ENCODE results near the gene R3HDM2. TPM values are rescaled to one million over a fixed set of nuclear protein-coding genes. Genes with fewer than 3 reads are reported as not detected.

The R3HDM2 gene
- total and polyA plus RNA-seq, 12 donors = 21.9 to 91.9 (median 43.2) TPM

DNA sequence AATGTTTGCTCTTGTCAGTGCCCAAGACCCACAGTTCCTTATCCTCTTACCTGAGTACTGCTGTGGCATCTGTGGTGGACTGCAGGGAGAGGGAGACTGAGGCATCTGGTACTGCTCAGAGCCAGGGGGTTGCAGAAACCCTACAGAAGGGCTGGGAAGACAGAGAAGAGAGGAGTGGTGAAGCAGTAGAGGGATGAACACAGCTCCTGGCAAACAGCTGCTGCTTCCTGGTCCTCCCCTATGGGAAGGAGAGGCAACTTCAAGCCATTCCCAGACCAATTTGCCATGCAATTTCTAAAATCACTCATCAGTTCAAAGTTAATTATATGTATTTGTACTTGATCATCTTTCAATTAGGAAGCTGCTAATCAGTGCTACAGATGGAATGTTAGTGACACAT lies 164.2 kb downstream of the R3HDM2 start:
- Histone ChIP-seq H3K4me3 (no peak overlapping the region), H3K9me3 (replicated peaks in 1 of 3) (no peaks in the 10 kb centered on the region), H3K27me3 (no peaks in the 10 kb centered on the region), H3K4me1 (replicated peaks in 1 of 2) (peaks cover 0 to 3% of the 10 kb centered on the region in 2 donors), H3K27ac (no peak overlapping the region), H3K36me3 (replicated peaks in 1 of 2) (peaks cover 0 to 53% of the 10 kb centered on the region in 2 donors)
- DNase-seq = no peak
- TF ChIP-seq, protein P1, sequence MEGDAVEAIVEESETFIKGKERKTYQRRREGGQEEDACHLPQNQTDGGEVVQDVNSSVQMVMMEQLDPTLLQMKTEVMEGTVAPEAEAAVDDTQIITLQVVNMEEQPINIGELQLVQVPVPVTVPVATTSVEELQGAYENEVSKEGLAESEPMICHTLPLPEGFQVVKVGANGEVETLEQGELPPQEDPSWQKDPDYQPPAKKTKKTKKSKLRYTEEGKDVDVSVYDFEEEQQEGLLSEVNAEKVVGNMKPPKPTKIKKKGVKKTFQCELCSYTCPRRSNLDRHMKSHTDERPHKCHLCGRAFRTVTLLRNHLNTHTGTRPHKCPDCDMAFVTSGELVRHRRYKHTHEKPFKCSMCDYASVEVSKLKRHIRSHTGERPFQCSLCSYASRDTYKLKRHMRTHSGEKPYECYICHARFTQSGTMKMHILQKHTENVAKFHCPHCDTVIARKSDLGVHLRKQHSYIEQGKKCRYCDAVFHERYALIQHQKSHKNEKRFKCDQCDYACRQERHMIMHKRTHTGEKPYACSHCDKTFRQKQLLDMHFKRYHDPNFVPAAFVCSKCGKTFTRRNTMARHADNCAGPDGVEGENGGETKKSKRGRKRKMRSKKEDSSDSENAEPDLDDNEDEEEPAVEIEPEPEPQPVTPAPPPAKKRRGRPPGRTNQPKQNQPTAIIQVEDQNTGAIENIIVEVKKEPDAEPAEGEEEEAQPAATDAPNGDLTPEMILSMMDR (IDR thresholded peaks at IDR 0.05) = no peak
- no peak for TF ChIP-seq POLR2A (IDR thresholded peaks at IDR 0.05)
- intact Hi-C loops (cut with DNase I) = no loop called here

DNA sequence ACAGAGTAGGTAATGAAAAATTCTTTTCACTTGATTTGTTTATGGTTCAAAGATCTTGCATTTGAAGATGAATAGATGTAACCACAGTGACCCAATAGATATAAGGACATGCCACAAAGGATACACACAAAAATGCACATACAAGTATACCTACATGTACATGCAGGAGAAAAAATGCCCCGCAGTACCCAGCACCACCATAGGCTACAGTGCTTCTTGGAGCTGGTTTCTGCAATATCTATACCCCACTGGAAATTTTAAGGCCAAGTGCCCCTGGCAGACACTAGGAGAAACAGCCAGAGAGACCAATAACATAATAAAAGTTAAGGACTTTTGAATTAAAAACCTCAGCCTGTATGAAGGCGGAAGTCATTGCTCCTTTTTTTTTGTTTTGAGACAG lies 167.7 kb downstream of the R3HDM2 start:
- H3K4me3 ChIP-seq = no peak overlapping the region
- WGBS, 4 donors = 75 to 90% (median 89%) methylated on average over 2 of the region's 2 CpGs
- intact Hi-C loops (cut with DNase I) = loop anchor here in 1 of 2 donors (5.0 kb wide), 1 partner anchor 189 kb away; no protein-coding TSS in a partner anchor
- H3K4me1 ChIP-seq (replicated peaks in 1 of 2) = peaks cover 11 to 16% of the 10 kb centered on the region in 2 donors
- peaks cover 0 to 54% of the 10 kb centered on the region in 2 donors for H3K36me3 ChIP-seq (replicated peaks in 1 of 2)
- TF ChIP-seq, protein P1 (IDR thresholded peaks at IDR 0.05) = no peak
- TF ChIP-seq POLR2A (IDR thresholded peaks at IDR 0.05) = no peak
- H3K27me3 ChIP-seq = no peaks in the 10 kb centered on the region
- no peak for DNase-seq
- no peak overlapping the region for H3K27ac ChIP-seq
- no peaks in the 10 kb centered on the region for H3K9me3 ChIP-seq (replicated peaks in 1 of 3)

- peaks cover 11 to 16% of the 10 kb centered on the region in 2 donors for H3K4me1 ChIP-seq (replicated peaks in 1 of 2)
- intact Hi-C loops (cut with DNase I) = loop anchor here in 1 of 2 donors (5.0 kb wide), 1 partner anchor 190 kb away; no protein-coding TSS in a partner anchor
- 85 to 94% (median 90%) methylated on average over 3 of the region's 3 CpGs for WGBS, 4 donors
- H3K36me3 ChIP-seq (replicated peaks in 1 of 2) = peaks cover 0 to 56% of the 10 kb centered on the region in 2 donors
- TF ChIP-seq, protein P1 (IDR thresholded peaks at IDR 0.05) = no peak
- TF ChIP-seq POLR2A (IDR thresholded peaks at IDR 0.05) = no peak
- no peak for DNase-seq
- H3K27me3 ChIP-seq = no peaks in the 10 kb centered on the region
- no peaks in the 10 kb centered on the region for H3K9me3 ChIP-seq (replicated peaks in 1 of 3)
- H3K4me3 ChIP-seq = no peak overlapping the region
- no peak overlapping the region for H3K27ac ChIP-seq
These were observed 168.6 kb downstream of the R3HDM2 start for GRCh38 chr12:57262126-57262822.

DNA sequence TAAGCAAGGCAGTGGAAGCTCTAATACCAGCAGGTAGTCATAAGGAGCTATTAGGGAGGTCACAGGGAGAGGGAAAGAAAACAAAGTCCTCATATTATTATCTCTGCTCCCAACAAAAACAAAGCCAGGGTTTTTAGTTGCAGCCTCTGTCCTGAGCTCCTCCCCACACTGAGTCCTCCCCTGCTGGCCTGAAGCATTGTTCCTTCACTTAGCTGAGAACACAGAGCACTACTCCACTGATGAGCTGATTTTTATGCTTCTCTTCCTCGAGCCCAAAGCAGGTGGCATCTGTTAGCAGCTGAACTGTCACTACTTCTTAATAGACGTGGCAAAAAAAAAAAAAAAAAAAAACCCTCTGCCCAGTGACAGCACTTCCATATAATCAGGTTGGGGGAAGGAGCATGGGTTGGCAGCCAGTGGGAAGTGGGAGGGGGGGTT lies 169.4 kb downstream of the R3HDM2 start:
- H3K36me3 ChIP-seq (replicated peaks in 1 of 2) = peaks cover 0 to 56% of the 10 kb centered on the region in 2 donors
- no peak overlapping the region for H3K27ac ChIP-seq
- intact Hi-C loops (cut with DNase I) = loop anchor here in 1 of 2 donors (5.0 kb wide), 1 partner anchor 191 kb away; no protein-coding TSS in a partner anchor

More for the DNA sequence above, 169.4 kb downstream of the R3HDM2 start:
- no peaks in the 10 kb centered on the region for H3K27me3 ChIP-seq
- H3K4me3 ChIP-seq = no peak overlapping the region
- 72 to 94% (median 76%) methylated on average over 2 of the region's 2 CpGs for WGBS, 4 donors
- TF ChIP-seq POLR2A (IDR thresholded peaks at IDR 0.05) = no peak
- TF ChIP-seq, protein P1 (IDR thresholded peaks at IDR 0.05) = no peak
- H3K4me1 ChIP-seq (replicated peaks in 1 of 2) = peaks cover 11 to 16% of the 10 kb centered on the region in 2 donors
- peak in 1 of 7 donors; percentile 68 for DNase-seq
- H3K9me3 ChIP-seq (replicated peaks in 1 of 3) = no peaks in the 10 kb centered on the region

Data from adrenal gland (tissue), 12 donors.